GM10266 (cell line): ENCODE measurements around the gene PRAMEF17.
A peak's percentile ranks its signal among the peaks of the same experiment; 100 is the strongest.
"Not testable (repeated sequence)": the region's sequence is repeated elsewhere in the genome, so short reads cannot be mapped to it uniquely, and the experiment has no call there.

Source experiments
- DNase-seq: peaks from one replicate; pipeline ENCODE4 v3.0.0; 2012; ENCODE audit errors: extremely low spot score
- TF ChIP-seq, protein P1 (sequence below): IDR thresholded peaks from 2 replicates; pipeline ENCODE4 v1.5.1; 2012; ENCODE audit warnings: mild to moderate bottlenecking, low read depth; ENCODE audit not compliant: control insufficient read depth, insufficient read depth; ENCODE audit errors: missing control alignments

The PRAMEF17 gene, protein sequence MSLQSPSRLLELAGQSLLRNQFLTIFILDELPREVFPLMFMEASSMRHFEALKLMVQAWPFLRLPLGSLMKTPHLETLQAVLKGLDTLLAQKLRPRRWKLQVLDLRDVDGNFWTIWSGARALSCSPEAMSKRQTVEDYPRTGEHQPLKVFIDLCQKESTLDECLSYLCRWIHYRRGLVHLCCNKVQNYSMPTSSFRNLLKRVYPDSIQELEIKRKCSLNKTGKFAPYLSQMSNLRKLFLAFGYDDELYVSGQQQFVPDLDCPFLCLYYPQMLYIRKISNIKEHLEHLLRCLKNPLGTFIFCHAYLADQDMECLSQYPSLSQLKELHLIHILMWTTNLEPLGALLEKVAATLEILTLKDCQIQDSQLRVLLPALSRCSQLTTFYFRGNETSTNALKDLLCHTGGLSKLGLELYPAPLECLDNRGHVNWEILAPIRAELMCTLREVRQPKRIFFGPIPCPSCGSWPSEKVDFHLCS

DNA sequence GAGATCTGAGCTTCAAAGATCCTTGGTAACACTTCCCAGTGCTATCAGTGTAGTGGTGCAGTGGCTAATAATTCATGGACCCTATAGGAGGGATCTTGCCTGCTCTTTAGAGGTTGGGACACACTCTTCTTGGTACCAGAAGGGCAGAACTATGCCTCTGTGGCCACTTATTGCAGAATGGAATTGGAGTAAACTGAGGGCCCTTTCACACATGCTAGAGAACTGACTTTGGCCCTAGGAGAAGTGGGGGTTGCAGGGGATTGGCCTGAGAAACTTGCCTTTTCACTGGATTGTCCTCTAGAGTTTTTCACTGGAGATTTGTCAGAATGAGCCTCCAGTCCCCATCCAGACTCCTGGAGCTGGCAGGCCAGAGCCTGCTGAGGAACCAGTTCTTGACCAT is at the start of gene PRAMEF17:
PRAMEF17 (plus strand) TSS at position 301 of the 400 bp plus-strand sequence; CDS start at position 327, 26 bp downstream.
- DNase-seq: not testable (repeated sequence)

DNA sequence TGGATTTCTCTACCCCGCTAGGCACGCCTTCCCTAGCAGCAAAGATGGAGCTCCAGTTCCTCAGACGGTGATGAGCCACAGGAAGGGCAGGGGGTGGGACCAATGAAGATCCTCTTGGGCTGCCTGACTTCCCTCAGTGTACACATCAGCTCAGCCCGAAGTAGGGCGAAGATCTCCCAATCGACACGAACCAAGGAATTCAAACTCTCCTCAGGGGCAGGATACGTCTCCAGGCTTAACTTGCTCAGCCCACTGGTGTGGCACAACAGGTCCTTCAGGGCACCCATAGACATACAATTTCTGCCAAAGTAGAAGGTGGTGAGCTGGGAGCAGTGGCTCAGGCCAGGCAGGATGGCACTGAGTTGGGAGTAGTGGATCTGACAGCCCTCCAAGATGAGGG is 46.9 kb upstream of the PRAMEF17 start:
- DNase-seq: not testable (repeated sequence)

DNA sequence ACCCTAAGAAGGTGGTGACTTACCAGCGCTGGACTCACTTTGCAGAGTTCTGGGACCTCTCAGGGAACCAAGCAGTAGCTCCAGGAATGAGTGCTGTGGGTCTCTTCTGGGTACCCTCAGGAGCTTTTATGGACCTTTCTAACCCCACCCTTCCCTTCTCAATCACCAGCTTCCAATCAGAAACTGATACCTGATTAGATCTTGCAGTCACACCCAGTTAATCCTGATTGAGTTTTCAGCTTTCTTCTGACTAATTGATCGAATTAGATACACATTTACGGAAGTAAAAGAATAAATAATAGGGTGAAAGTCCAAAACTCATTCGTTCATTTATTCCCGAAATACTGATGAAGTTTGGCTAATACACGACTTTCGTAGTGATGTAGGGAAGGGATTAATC is 42.4 kb upstream of the PRAMEF17 start, which contains the start of gene PRAMEF14:
PRAMEF14 (minus strand) TSS at position 101 of the 400 bp plus-strand sequence. CDS start 1,820 bp downstream, outside the sequence.
- not testable (repeated sequence) for DNase-seq

DNA sequence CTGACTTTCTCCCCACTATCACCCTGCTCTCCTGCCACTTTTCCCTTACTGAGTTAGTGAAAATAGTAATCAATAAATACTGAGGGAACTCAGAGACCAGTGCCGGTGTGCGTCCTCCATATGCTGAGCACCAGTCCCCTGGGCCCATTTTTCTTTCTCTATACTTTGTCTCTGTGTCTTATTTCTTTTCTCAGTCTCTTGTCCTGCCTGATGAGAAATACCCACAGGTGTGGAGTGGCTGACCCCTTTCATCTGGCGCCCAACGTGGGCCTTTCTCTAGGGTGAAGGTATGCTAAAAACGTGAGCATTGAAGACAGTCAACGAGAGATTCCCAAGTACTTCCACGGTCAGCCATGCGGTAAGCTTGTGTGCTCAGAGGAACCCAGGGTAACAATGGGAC is 36.0 kb upstream of the PRAMEF17 start:
- DNase-seq: not testable (repeated sequence)

DNA sequence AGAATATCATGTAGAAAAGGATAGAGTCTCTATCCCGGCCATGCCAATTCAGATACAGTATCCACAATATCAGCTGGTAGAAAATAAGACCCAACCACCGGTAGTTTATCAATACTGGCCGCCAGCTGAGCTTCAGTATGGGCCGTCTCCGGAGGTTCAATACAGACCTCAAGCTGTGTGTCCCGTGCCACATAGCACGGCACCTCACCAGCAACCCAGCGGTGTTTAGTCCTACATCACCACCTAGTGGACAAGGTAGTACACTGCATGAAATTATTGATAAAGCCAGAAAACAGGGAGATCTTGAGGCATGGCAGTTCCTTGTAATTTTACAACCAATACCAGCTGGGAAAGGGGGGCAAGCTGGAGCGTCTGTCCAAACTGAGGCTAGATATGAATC is 35.0 kb upstream of the PRAMEF17 start:
- DNase-seq: not testable (repeated sequence)

DNA sequence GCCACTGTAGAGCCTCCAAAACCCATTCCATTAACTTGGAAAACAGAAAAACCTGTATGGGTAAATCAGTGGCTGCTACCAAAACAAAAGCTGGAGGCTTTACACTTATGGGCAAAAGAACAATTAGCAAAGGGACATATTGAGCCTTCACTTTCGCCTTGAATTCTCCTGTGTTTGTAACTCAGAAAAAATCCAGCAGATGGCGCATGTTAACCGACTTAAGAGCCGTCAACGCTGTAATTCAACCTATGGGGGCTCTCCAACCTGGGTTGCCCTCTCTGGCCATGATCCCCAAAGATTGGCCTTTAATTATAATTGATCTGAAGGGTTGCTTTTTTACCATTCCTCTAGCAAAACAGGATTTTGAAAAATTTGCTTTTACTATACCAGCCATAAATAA is 32.7 kb upstream of the PRAMEF17 start:
- DNase-seq: peak; percentile 11
- TF ChIP-seq, protein P1, sequence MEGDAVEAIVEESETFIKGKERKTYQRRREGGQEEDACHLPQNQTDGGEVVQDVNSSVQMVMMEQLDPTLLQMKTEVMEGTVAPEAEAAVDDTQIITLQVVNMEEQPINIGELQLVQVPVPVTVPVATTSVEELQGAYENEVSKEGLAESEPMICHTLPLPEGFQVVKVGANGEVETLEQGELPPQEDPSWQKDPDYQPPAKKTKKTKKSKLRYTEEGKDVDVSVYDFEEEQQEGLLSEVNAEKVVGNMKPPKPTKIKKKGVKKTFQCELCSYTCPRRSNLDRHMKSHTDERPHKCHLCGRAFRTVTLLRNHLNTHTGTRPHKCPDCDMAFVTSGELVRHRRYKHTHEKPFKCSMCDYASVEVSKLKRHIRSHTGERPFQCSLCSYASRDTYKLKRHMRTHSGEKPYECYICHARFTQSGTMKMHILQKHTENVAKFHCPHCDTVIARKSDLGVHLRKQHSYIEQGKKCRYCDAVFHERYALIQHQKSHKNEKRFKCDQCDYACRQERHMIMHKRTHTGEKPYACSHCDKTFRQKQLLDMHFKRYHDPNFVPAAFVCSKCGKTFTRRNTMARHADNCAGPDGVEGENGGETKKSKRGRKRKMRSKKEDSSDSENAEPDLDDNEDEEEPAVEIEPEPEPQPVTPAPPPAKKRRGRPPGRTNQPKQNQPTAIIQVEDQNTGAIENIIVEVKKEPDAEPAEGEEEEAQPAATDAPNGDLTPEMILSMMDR: peak; percentile 58

DNA sequence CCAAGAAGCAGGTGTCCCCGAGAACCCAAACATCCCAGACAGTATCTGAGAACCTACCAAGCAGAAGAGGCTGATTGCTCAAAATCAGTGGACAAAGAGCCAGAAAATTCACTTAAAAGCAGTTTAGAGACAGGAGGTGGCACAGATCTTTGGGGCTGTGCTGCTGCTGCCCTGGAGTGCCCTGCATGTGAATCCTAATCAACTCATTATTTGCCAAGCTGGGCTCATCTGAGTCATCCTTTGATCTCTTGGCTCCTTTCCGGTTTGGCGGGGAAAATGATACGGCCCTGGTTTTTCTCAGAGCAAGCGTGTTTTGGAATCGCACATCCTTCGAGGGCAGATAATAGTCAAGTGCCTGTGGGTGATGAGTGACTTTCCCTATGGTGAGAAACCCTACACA is 27.1 kb upstream of the PRAMEF17 start:
- not testable (repeated sequence) for DNase-seq

DNA sequence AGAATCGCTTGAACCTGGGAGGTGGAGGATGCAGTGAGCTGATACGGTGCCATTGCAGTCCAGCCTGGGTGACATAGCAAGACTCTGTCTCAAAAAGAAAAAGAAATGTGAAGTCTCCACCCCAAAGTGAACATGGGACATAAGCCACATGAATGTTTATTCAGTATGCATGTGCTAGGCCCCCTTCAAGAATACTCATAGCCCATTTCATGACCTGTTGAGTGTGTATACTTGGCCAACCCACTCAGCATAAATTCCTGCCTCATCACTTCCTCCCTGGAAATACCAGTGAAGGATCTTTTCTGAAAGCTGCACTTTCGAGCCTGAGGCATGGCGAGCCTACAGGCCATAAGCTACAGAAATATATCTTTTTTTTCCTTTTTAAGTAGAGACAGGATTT is 24.5 kb upstream of the PRAMEF17 start:
- DNase-seq: not testable (repeated sequence)

DNA sequence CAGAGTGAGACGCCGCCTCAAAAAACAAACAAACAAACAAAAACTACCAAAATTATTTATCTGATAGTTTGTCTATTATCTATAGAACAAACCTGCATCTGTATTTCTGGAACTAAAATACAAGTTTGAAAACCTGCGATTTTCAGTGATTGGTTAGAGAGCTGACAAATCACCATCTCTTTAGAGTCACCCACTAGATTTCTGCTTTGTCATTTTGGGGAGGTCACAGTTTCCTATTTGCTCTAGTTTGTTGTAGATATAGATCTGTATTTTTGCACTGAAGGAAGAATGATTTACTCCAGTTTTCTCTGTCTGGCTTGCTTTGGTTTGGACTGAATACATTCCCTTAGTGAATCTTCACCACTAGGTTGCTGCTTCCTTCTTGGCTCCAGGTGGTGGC is 22.9 kb upstream of the PRAMEF17 start:
- not testable (repeated sequence) for DNase-seq

DNA sequence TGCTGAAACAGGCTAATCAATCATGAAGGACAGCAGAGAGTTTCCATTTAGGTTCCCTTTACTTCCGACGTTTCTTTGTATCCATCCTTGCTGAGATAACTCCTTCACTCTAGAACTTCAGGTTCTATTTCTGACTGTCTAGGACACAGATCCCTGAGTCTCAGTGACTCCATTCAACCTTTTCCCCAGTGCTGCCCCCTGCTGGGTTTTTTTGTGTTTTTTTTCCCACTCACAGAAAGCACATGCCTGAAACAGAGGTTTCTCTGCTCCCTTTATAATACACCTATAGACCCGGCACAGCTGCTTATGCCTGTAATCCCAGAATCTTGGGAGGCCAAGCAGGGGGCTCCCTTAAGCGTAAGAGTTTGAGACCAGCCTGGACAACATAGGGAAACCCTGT is 20.9 kb upstream of the PRAMEF17 start:
- DNase-seq: not testable (repeated sequence)
- TF ChIP-seq, protein P1: peak; percentile 24

DNA sequence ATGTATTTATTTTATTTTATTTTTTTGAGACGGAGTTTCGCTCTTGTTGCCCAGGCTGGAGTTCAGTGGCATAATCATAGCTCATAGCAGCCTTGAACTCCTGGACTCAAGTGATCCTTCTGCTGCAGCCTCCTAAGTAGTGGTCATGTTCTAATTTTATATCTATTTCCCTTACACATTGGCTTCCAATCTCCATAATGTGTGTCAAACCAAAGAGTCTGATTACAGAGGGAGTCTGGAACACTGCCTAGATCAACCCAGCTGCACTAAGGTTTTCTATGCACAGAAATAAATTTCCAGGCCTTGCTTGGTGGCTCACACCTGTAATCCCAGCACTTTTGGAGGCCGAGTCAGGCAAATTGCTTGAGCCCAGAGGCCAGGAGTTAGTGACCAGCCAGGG is 10.4 kb upstream of the PRAMEF17 start:
- not testable (repeated sequence) for DNase-seq

DNA sequence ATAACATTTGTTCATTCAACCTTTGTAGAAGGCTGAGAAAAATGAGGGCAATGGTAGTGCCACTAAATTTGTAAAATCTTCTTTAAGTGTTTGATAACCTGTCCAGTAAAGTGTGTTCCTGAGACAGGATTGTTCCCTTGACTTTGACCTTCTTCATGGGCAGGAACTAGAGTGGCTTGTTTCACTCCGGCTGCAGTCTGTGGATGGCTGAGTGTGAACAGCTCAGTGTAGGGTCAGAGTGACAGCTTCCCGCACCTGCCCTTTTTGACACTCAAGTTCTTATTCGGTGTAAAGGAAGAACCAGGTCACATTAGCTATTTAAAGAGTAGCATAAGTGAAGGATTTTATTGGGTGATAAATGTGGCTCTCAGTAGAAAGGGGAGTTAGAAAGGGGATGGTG is 9.1 kb upstream of the PRAMEF17 start:
- not testable (repeated sequence) for DNase-seq

DNA sequence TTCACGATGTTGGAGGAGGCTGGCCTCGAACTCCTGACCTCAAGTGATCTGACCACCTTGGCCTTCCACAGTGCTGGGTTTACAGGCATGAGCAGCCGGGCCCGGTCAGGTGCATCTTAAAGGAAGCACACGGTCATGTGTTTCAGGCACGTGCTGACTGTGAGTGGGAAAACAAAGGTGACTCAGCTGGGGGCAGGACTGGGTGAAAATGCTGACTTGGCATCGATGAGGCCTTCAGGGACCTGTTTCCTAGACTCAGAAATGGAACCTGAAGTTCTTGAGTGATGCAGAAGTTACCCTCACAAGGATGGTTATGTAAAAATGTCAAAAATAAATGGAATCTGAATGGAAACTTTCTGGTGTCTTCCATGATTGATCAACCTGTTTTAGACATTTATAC is 3.6 kb downstream of the PRAMEF17 start:
- not testable (repeated sequence) for DNase-seq

DNA sequence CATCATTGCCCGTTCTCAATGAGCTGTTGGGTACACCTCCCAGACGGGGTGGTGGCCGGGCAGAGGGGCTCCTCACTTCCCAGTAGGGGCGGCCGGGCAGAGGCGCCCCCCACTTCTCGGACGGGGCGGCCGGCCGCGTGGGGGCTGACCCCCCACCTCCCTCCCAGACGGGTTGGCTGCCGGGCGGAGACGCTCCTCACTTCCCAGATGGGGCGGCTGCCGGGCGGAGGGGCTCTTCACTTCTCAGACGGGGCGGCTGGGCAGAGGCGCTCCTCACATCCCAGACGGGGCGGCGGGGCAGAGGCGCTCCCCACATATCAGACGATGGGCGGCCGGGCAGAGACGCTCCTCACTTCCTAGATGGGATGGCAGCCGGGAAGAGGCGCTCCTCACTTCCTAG is 5.3 kb downstream of the PRAMEF17 start:
- not testable (repeated sequence) for DNase-seq

DNA sequence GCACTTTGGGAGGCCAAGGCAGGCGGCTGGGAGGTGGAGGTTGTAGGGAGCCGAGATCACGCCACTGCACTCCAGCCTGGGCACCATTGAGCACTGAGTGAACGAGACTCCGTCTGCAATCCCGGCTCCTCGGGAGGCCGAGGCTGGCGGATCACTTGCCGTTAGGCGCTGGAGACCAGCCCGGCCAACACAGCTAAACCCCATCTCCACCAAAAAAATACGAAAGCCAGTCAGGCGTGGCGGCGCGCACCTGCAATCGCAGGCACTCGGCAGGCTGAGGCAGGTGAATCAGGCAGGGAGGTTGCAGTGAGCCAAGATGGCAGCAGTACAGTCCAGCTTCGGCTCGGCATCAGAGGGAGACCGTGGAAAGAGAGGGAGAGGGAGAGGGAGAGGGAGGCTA is 5.9 kb downstream of the PRAMEF17 start:
- not testable (repeated sequence) for DNase-seq
